Nucleus accumbens (tissue), 56 donors: ENCODE data around the gene ARHGAP22.

Experiments used
- DNase-seq, 56 donors: peaks; one replicate each; lab custom pipeline; 2025; lab: John Stamatoyannopoulos, UW

The ARHGAP22 gene

GRCh38 chr10:48519481-48520183 lies 85.2 kb downstream of the ARHGAP22 start:
- no peak for DNase-seq

GRCh38 chr10:48518986-48519385 lies 85.9 kb downstream of the ARHGAP22 start:
- DNase-seq: no peak

- no peak for DNase-seq
These were observed 86.7 kb downstream of the ARHGAP22 start for GRCh38 chr10:48517911-48518811.

- DNase-seq: no peak
These were observed 87.4 kb downstream of the ARHGAP22 start for GRCh38 chr10:48517482-48517881.

GRCh38 chr10:48516911-48517310 lies 88.0 kb downstream of the ARHGAP22 start:
- DNase-seq: no peak

- no peak for DNase-seq
These were observed 90.0 kb downstream of the ARHGAP22 start for GRCh38 chr10:48514916-48515315.

GRCh38 chr10:48514255-48514654 lies 90.6 kb downstream of the ARHGAP22 start:
- no peak for DNase-seq

- no peak for DNase-seq
These were observed 92.0 kb downstream of the ARHGAP22 start for GRCh38 chr10:48512861-48513260.

- no peak for DNase-seq
These were observed 93.0 kb downstream of the ARHGAP22 start for GRCh38 chr10:48511875-48512231.

- DNase-seq: no peak
These were observed 93.6 kb downstream of the ARHGAP22 start for GRCh38 chr10:48511066-48511874.

GRCh38 chr10:48509974-48510692 lies 94.7 kb downstream of the ARHGAP22 start:
- no peak for DNase-seq

GRCh38 chr10:48508791-48509772 lies 95.8 kb downstream of the ARHGAP22 start:
- DNase-seq: peak in 10 of 56 donors; percentile 19 to 56 (median 36)

- DNase-seq: no peak
These were observed 96.7 kb downstream of the ARHGAP22 start for GRCh38 chr10:48507933-48508790.

- DNase-seq: no peak
These were observed 97.4 kb downstream of the ARHGAP22 start for GRCh38 chr10:48507494-48507893.

- DNase-seq: no peak
These were observed 98.5 kb downstream of the ARHGAP22 start for GRCh38 chr10:48506147-48506917.

GRCh38 chr10:48505394-48506112 lies 99.3 kb downstream of the ARHGAP22 start:
- DNase-seq: no peak
